OCI-LY1 (cell line): ENCODE measurements around the gene BCLAF3.

Experiments
- H2AFZ ChIP-seq: fragments of 200-600 bp; sonication (generic), shearing (Covaris generic); 2 replicates; pipeline ENCODE4 v1.6.0; 2014; ENCODE audit warnings: antibody characterized with exemption, mild to moderate bottlenecking, low read length
- H3F3A ChIP-seq: fragments of 200-600 bp; sonication (generic), shearing (Covaris generic); 2 replicates; pipeline ENCODE4 v1.6.0; 2014; ENCODE audit warnings: mild to moderate bottlenecking, antibody characterized with exemption, low read length, moderate library complexity; ENCODE audit not compliant: insufficient read depth
- H3K27ac ChIP-seq: fragments of 200-600 bp; sonication (generic); 2 replicates; pipeline ENCODE4 v1.5.1; 2014; ENCODE audit warnings: low read length, mixed run types, mild to moderate bottlenecking, low read depth; ENCODE audit not compliant: poor library complexity, severe bottlenecking
- H3K27me3 ChIP-seq: fragments of 200-600 bp; sonication (generic); 2 replicates; pipeline ENCODE4 v1.6.0; 2014; ENCODE audit warnings: antibody characterized with exemption, mild to moderate bottlenecking, low read length, moderate library complexity; ENCODE audit not compliant: insufficient read depth
- H3K36me3 ChIP-seq: fragments of 200-600 bp; sonication (generic); 2 replicates; pipeline ENCODE4 v1.6.1; 2014; ENCODE audit warnings: mild to moderate bottlenecking, antibody characterized with exemption, low read length, moderate library complexity, mixed read lengths; ENCODE audit not compliant: insufficient read depth
- H3K4me1 ChIP-seq: fragments of 200-600 bp; sonication (generic); 2 replicates; pipeline ENCODE4 v1.5.1; 2014; ENCODE audit warnings: mild to moderate bottlenecking, low read length, moderate library complexity; ENCODE audit not compliant: insufficient read depth, severe bottlenecking
- H3K4me2 ChIP-seq: fragments of 200-600 bp; sonication (generic), shearing (Covaris generic); 2 replicates; pipeline ENCODE4 v1.6.1; 2014; ENCODE audit warnings: low read length
- H3K4me3 ChIP-seq: fragments of 200-600 bp; sonication (generic); 2 replicates; pipeline ENCODE4 v1.5.1; 2014; ENCODE audit warnings: low read length, low read depth, mild to moderate bottlenecking, mixed read lengths; ENCODE audit not compliant: poor library complexity, severe bottlenecking
- H3K79me2 ChIP-seq: fragments of 200-600 bp; shearing (Covaris generic); 2 replicates; pipeline ENCODE4 v1.6.1; 2016; ENCODE audit warnings: mixed run types, low read length, mixed read lengths; ENCODE audit not compliant: insufficient read depth
- H3K9ac ChIP-seq: fragments of 200-600 bp; sonication (generic), shearing (Covaris generic); 2 replicates; pipeline ENCODE4 v1.6.1; 2014; ENCODE audit warnings: mild to moderate bottlenecking, low read length, mixed read lengths
- H3K9me2 ChIP-seq: fragments of 200-600 bp; sonication (generic), shearing (Covaris generic); 2 replicates; pipeline ENCODE4 v1.6.1; 2014; ENCODE audit warnings: low read depth, mild to moderate bottlenecking, low read length, mixed read lengths
- H3K9me3 ChIP-seq: fragments of 200-600 bp; shearing (Covaris generic); 2 replicates; pipeline ENCODE4 v1.6.1; 2014; ENCODE audit warnings: low read length, mixed read lengths
- H4K20me1 ChIP-seq: fragments of 200-600 bp; sonication (generic), shearing (Covaris generic); 2 replicates; pipeline ENCODE4 v1.6.0; 2016; ENCODE audit warnings: mild to moderate bottlenecking, low read length; ENCODE audit not compliant: insufficient read depth
- CTCF ChIP-seq: fragments of 200-600 bp; sonication (generic), shearing (Covaris generic); IDR thresholded peaks from 2 replicates; pipeline ENCODE4 v1.5.1; 2017; ENCODE audit warnings: mild to moderate bottlenecking, antibody characterized with exemption, low read length, moderate library complexity, mixed read lengths
- EZH2 ChIP-seq: fragments of 200-600 bp; sonication (generic), shearing (Covaris generic); IDR thresholded peaks from 2 replicates; pipeline ENCODE4 v1.8.0; 2017; ENCODE audit warnings: borderline replicate concordance, mixed run types, mild to moderate bottlenecking, antibody characterized with exemption, low read length, moderate library complexity, mixed read lengths

BCLAF3 gene

GRCh38 chrX:19986531-19986930, 4.3 kb downstream of the BCLAF3 start:
- no peak overlapping the region for H3K9ac ChIP-seq
- H3K4me3 ChIP-seq: no peak overlapping the region
- TF ChIP-seq EZH2 (no peak), CTCF (no peak)
- H3K36me3 ChIP-seq: no peaks in the 10 kb centered on the region
- peaks cover 5% of the 10 kb centered on the region; the same call in 1 of the 2 replicates for H3K79me2 ChIP-seq
- no peak overlapping the region for H2AFZ ChIP-seq
- H3K27ac ChIP-seq: no peak overlapping the region
- no peaks in the 10 kb centered on the region for H3K9me2 ChIP-seq
- no peaks in the 10 kb centered on the region for H4K20me1 ChIP-seq
- no peak overlapping the region for H3K4me2 ChIP-seq
- H3K9me3 ChIP-seq: no peaks in the 10 kb centered on the region
- no peaks in the 10 kb centered on the region for H3K27me3 ChIP-seq
- H3F3A ChIP-seq: no peaks in the 10 kb centered on the region
- H3K4me1 ChIP-seq: peaks cover 12% of the 10 kb centered on the region

- Histone ChIP-seq H2AFZ (no peak overlapping the region), H3K79me2 (peaks cover 5% of the 10 kb centered on the region; the same call in 1 of the 2 replicates)
- TF ChIP-seq EZH2 (no peak), CTCF (no peak)
Measured at GRCh38 chrX:19981947-19982346, 8.9 kb downstream of the BCLAF3 start.

GRCh38 chrX:19975845-19976244, 15.0 kb downstream of the BCLAF3 start:
- Histone ChIP-seq H3K9me3 (no peaks in the 10 kb centered on the region), H3K9ac (no peak overlapping the region), H3K4me1 (no peaks in the 10 kb centered on the region), H3K36me3 (no peaks in the 10 kb centered on the region; the same call in 1 of the 2 replicates), H2AFZ (no peak overlapping the region), H3K4me3 (no peak overlapping the region), H4K20me1 (no peaks in the 10 kb centered on the region), H3F3A (no peaks in the 10 kb centered on the region), H3K27me3 (no peaks in the 10 kb centered on the region), H3K4me2 (no peak overlapping the region), H3K27ac (no peak overlapping the region), H3K9me2 (no peaks in the 10 kb centered on the region), H3K79me2 (no peaks in the 10 kb centered on the region)
- TF ChIP-seq EZH2 (no peak), CTCF (no peak)

More at GRCh38 chrX:19981947-19982346, 8.9 kb downstream of the BCLAF3 start:
- Histone ChIP-seq H3K9me3 (no peaks in the 10 kb centered on the region), H3K4me3 (no peak overlapping the region), H3K27ac (no peak overlapping the region), H3K4me2 (no peak overlapping the region), H3F3A (no peaks in the 10 kb centered on the region), H3K4me1 (no peaks in the 10 kb centered on the region), H3K36me3 (no peaks in the 10 kb centered on the region; the same call in 1 of the 2 replicates), H3K9ac (no peak overlapping the region), H4K20me1 (no peaks in the 10 kb centered on the region), H3K9me2 (no peaks in the 10 kb centered on the region), H3K27me3 (no peaks in the 10 kb centered on the region)
